SJSA1 (cell line): Measurements from ENCODE around the gene HOOK1. TPM values are rescaled to one million over a fixed set of nuclear protein-coding genes. Genes with fewer than 3 reads are reported as not detected.
"Not testable (repeated sequence)": the region's sequence is repeated elsewhere in the genome, so short reads cannot be mapped to it uniquely, and the experiment has no call there.

Experiments used
- DNase-seq, 2 experiments: peaks; one replicate each; pipeline ENCODE4 v3.0.0-alpha.2; 2015 to 2020; ENCODE audit warnings: low spot score in 2 of 2, low read depth in 1 of 2
- H3K27ac ChIP-seq: fragments of 250-450 bp; sonication (Bioruptor Pico); 2 replicates; pipeline ENCODE4 v1.5.1; 2020; ENCODE audit warnings: mild to moderate bottlenecking, moderate library complexity
- H3K27me3 ChIP-seq: fragments of 250-450 bp; sonication (Bioruptor Pico); replicated peaks from 2 replicates; pipeline ENCODE4 v1.5.1; 2020; ENCODE audit warnings: mild to moderate bottlenecking, moderate library complexity
- H3K36me3 ChIP-seq: fragments of 250-450 bp; sonication (Bioruptor Pico); 2 replicates; pipeline ENCODE4 v1.5.1; 2020; ENCODE audit warnings: mild to moderate bottlenecking
- H3K4me1 ChIP-seq: fragments of 250-450 bp; sonication (Bioruptor Pico); replicated peaks from 2 replicates; pipeline ENCODE4 v1.6.1; 2021; ENCODE audit warnings: mild to moderate bottlenecking
- H3K4me3 ChIP-seq: fragments of 250-450 bp; sonication (Bioruptor Pico); 2 replicates; pipeline ENCODE4 v1.5.1; 2020; ENCODE audit warnings: mild to moderate bottlenecking
- H3K9me3 ChIP-seq: fragments of 250-450 bp; sonication (Bioruptor Pico); replicated peaks from 2 replicates; pipeline ENCODE4 v1.5.1; 2020; ENCODE audit warnings: mild to moderate bottlenecking
- total RNA-seq: library from RNA; depleted of rRNA; stranded (reverse); fragments of >200 nt; shearing (Covaris generic); gene quantifications from 2 replicates; pipeline ENCODE4 v1.2.3, GENCODE V29; 2014; rRNA removed

HOOK1 gene
- total RNA-seq, 1 experiment from 2014 or later: not detected

DNA sequence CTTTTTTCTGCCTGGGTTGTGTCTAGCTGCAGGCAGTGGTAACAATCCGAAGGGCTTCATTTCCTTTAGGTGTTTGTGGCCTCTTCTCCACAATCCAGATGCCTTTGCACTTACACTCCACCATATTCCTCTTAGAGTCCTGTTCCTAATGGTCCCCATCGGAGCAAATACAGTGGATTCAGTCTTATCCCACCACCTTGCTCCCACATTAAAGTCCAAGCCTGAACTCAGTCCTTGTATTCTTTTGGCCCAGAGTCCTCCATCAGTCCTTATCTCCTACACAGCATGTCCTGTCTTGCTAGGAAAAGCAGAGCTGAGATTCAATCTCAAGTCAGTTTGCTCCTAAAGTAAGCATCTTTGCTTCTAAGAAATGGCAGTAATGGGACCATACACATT is 103.0 kb downstream of the HOOK1 start:
- no peaks in the 10 kb centered on the region for H3K9me3 ChIP-seq
- no peaks in the 10 kb centered on the region for H3K27me3 ChIP-seq

GRCh38 chr1:59919746-59920145 is 105.0 kb downstream of the HOOK1 start:
- Histone ChIP-seq H3K36me3 (no peaks in the 10 kb centered on the region), H3K9me3 (no peaks in the 10 kb centered on the region), H3K4me3 (no peak overlapping the region), H3K27ac (no peak overlapping the region), H3K27me3 (no peaks in the 10 kb centered on the region), H3K4me1 (no peaks in the 10 kb centered on the region)
- DNase-seq: no peak

More for the DNA sequence above, 103.0 kb downstream of the HOOK1 start:
- no peak overlapping the region for H3K27ac ChIP-seq
- no peak overlapping the region for H3K4me3 ChIP-seq
- no peaks in the 10 kb centered on the region for H3K36me3 ChIP-seq
- no peak for DNase-seq
- H3K4me1 ChIP-seq: no peaks in the 10 kb centered on the region

DNA sequence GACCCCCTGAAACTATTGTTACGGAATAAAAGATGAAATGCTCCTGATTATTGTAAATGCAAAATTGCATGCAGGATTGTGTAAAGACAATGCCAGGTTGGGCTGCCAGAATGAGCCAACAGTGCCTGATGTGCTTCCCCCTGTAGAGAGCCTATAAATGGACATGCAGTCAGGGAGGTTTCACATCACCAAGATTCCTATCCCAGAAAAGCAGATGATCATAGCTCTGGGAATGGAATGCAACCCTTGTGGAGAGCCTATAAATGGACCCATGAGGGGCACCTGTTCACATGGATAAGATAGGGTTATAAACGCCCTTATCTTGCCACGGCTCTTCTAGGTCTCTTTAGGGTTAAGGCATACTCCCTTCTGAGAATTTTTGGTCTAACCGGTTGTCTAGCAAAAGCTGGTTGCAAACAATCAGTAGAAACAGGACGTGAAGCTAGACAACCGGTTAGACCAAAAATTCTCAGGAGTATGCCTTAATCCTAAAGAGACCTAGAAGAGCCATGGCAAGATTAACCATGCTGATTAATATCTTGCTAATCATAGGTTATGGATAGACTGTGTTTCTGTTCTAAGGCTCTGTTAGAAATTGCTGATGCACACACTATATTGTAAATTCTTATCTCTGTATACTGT is 106.6 kb downstream of the HOOK1 start:
- not testable (repeated sequence) for DNase-seq, H3K36me3 ChIP-seq, H3K4me3 ChIP-seq, H3K27me3 ChIP-seq, H3K4me1 ChIP-seq, H3K27ac ChIP-seq, H3K9me3 ChIP-seq

DNA sequence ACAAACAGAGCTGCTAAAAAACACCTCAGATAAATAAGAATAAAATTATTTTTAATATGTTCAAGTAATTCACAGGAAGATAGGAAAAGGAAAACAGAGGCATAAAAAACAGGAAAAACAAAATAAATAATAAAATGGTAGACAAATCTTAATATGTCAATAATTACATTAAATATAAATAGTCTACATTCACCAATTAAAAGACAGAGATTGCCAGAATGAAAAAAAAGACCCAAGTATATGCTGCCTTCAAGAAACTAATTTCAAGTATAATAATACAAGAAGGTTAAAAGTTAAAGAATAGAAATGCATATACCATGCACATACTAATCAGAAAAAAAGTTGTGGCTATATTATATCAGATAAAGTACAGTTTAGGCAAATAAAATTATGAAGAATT is 109.9 kb downstream of the HOOK1 start:
- H3K4me3 ChIP-seq: no peak overlapping the region
- no peaks in the 10 kb centered on the region for H3K9me3 ChIP-seq

More for the DNA sequence above, 109.9 kb downstream of the HOOK1 start:
- Histone ChIP-seq H3K27me3 (peaks cover 12% of the 10 kb centered on the region; the same call in 1 of the 2 replicates), H3K4me1 (peaks cover 4% of the 10 kb centered on the region; the same call in 1 of the 2 replicates), H3K27ac (no peak overlapping the region), H3K36me3 (no peaks in the 10 kb centered on the region)
- no peak for DNase-seq

Other genes with a start within 250 kb of the HOOK1 start
- not detected in 2 replicates for gene CYP2J2, start 111.8 kb downstream of the HOOK1 start, total RNA-seq